ENCODE measurements around the gene KCNMA1.

The KCNMA1 gene

DNA sequence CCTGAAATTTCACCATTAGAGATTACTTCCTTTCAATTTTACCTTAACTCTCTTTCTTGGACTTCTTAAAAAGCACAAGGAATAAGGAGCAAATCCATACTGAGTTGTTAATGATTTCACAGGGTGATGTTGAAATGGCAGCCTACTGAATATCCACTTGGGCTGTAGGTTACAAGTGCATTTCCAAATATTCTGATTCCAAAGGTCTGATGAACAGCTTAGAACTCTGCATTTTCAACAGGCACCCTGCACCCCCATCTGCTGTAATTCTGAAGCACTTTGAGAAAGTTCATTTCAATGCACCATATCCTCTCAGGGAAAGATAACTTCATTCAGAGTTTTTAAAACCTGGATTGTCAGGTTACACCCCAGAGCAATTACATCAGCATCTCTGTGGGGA, 368.4 kb downstream of the KCNMA1 start:
- no peak for DNase-seq (ENCODE audit: low read depth in 2 of 2)

DNA sequence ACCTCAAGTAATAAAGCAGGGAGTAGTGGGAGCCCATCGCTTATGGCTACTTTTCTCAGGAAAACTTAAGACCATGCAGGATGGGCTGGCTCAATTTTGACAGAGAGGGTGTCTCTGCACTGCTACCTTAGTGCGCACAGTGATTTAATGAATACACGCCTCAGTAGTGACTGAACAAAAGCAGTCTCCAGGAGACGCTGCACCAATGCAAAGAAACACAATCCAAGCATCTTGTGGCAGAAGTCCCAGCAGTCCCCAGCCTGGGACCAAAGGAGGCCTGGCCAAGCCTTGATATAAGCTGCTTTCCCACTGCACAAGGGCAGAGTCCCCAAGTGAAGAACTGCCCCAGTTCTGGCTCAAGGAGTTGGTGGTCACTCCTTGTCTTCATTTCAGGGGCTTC, 368.9 kb downstream of the KCNMA1 start:
- DNase-seq (ENCODE audit: low read depth in 2 of 2): no peak

DNA sequence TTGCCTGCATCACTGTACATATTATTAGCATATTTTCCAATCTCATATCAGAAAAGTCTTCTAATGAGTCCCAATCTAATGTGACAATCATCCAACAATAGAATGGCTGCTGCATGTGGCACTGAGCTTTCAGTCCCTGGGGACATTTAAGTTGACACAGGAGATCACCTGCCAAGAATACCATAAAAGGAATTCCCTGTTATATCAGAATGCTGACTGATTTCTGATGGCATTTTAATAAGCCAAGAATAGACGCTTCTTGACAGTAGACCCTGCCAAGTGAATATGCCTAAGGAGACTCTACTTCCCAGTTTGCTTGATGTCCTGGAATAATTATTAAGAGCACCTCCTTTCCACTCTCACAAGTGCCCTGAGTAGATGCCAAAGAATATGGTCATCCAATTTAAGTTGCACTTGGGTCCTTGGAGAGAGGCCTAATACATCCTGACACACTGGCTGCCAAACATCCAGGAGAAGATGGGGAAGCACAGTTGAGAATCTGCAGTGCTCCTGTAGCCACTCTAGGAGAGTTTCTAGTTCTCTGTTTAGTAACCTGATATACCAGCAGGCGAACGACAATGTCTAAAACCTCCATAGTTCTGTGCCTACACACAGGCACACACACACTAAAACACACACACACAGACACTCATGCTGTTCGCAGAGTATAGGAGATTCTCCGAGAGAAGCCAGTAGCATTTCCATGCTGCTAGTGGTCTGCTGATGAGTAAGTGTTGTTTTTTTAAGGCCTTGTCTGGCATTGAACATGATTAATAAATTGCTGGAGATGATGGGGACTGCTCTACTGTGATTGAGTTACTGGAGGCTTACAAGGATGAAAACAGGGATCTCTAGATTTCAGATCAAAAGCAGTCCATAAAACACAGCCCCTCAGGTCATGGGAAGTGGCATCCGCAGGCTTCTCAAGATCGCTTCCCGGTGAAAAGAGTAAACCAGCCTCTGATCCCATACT, 369.6 kb downstream of the KCNMA1 start:
- DNase-seq (ENCODE audit: low read depth in 2 of 2): no peak

DNA sequence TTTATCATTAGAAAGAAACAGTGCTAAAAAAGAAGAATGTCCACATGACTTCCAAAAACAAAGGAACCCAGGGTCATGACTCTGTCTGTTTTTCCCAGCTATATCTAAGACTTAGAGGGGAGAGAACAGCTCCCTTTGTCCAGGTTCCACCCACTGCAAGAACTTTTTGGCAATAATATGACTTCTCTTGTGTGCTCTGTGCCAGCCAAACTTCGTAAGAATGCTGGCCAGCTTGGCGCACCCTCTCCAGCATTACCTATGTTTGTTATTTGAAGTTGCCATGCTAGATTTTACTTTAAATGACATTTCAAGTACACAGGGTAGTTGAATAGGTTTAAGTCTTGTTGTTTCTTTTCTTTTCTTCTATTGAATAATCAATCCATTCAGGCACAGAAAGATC, 371.4 kb downstream of the KCNMA1 start:
- DNase-seq (ENCODE audit: low read depth in 2 of 2): no peak

DNA sequence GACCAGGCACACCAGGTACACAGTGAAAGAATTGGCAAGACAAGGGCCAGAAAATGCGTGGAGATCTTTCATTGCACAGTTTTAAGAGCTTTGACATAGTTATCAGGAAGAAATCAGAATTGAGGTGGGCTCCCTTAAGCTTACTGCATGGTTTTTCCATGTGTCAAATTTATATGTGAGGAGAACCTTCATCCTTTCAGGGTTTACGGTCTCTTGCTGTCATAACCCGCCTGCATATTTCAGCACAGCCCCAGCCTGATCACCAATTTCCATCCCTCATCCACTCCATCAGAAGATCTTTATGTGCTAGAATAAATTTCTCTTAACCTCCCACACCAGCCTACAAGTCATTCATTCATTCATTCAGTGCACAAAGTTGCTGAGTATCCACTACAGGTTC, 373.1 kb downstream of the KCNMA1 start:
- DNase-seq (ENCODE audit: low read depth in 2 of 2): no peak

DNA sequence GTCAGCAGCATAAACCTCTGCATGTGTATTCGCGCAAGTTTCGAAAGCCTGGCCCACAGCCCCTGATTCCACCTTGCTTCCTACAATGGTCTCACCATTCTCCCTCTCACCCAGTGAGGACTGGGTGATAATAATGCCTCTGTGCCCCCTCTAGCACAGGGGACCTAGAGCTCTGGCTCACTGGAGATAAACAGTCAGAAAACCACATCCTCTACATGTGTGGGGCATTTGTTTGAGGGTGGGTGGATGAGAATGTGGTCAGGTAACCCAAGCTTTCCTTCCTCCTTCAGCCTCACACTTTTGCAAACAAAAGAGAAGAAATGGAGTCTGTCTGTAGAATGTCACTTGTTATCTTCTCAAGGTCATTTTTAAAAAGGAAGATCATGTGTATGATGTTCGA, 373.5 kb downstream of the KCNMA1 start:
- no peak for DNase-seq (ENCODE audit: low read depth in 2 of 2)

DNA sequence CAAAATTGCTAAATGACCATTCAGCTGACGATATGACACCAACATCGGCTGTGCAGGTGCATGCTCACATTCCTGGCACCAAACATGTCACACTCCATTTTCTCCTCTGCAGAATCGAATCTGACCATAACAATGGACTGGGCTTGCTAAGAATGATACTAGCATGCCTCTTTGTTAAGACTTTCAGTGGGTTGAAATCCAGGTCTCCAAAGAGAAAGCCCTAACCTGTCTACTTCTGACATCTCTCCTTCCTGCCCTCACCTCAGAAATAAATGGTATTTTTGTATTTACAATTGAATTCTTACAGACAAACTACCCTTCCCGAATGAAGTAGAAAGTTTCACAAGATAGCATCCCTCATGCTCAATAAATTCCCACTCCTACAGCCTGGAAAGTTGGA, 373.9 kb downstream of the KCNMA1 start:
- DNase-seq (ENCODE audit: low read depth in 2 of 2): no peak

DNA sequence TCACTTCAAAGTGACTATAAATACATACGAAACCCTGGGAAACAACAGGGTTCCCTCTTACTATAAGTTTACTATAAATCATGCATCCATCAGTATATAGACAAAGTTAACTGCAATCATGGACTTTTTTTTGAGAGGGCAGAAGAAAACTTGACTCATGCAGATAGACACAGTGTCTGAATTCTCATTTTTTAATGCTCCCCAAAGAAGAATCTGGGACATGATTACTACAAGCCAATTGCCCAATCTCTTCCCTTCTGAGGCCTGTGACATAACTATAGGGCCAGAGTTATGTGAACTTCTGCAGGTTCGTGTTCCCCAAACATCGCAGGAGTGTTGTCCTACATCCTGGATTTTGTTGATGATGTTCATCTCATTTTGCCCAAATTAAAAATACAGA, 376.5 kb downstream of the KCNMA1 start:
- DNase-seq (ENCODE audit: low read depth in 2 of 2): no peak

DNA sequence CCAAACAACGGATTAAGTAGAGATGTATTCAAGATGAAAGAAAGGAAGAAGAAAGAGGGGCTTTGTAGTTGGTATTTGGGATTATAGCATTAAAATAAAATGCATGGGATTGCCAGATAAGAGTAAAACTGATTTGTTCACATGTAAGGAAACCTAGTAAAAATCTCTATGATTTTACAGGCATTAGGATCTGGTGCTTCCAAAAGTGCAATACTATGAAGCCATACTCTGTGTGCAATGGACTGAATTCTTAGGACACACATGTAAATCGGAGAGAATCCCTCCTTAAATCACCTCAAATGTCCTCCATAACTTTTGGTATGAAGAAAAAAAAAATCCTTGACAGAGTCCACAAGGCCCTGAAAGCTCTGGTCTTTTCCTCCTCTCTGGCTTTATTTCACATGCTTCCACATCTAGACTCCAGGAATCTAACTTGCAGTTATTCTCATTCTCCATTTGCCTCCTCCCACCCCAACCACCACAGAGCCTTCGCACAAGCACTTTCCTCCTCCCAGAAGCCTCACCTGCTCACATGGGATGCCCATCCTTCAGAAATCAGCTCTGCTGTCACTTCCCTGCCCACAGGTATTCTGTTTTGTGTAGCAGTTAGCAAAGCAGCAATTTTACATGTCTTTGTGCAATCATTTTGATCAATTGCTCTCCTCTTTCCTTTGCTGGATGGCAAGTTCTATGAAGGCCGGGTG, 378.3 kb downstream of the KCNMA1 start:
- no peak for DNase-seq (ENCODE audit: low read depth in 2 of 2)

DNA sequence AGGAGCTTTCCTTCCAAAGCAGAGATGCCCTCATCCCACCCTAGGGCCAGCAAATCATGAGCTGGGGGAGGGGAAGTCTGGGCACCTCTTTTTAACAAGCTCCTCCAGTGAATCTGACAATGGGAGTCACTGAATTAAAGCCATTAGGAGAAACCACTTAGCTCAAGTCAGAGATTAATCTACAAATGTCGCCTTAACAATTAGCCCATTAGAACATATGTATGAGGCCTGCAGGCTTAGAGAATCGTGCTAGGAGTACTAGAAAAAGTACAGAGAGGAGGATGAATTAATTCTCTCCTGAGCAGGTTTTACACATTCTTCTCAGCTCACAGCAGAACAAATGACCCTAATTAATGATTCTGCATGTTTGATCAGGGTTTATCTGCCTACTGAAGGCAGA, 381.3 kb downstream of the KCNMA1 start:
- DNase-seq (ENCODE audit: low read depth in 2 of 2): no peak

DNA sequence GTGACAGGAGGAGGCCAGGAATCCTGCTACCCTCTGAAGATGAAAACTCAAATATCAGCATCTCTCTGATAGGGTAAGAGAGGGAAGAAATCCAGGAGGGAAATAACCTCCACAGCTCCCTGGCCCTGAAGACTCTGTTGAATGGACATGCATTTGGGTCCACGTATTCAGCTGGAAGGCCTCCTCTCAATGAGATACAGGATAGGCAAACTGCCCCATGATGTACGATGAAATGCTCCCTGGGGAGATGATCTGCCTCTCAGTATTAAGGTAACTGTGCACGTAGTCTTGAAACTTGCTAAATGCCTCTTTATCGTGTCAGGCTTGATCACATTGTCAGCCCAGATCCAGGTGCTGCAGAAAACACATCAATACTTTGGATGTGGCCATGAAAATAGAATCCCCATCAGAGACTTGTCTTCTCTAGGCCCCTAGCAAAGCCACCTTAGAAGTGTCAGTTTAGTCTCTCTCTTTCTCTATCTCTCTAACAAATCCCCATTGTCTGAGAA, 384.0 kb downstream of the KCNMA1 start:
- no peak for DNase-seq (ENCODE audit: low read depth in 2 of 2)

DNA sequence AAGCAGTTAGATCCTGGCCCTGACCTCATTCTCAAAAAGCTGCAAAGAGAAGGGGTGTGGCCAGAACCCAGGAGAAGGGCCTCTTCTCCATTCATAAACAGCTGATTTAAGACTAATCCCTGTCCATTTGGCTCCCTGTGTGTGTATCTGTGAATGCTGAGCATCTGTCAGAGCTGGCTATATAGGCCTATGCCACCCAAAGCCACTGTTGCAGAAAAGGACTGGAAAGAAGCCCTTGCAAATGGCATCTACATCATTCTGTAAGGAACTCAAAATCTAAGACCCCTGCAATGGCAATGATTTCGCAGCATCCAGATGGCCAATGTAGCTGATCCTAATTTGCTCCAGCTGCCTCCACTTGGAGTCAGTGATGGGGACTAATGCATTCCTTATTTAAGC, 384.5 kb downstream of the KCNMA1 start:
- no peak for DNase-seq (ENCODE audit: low read depth in 2 of 2)

DNA sequence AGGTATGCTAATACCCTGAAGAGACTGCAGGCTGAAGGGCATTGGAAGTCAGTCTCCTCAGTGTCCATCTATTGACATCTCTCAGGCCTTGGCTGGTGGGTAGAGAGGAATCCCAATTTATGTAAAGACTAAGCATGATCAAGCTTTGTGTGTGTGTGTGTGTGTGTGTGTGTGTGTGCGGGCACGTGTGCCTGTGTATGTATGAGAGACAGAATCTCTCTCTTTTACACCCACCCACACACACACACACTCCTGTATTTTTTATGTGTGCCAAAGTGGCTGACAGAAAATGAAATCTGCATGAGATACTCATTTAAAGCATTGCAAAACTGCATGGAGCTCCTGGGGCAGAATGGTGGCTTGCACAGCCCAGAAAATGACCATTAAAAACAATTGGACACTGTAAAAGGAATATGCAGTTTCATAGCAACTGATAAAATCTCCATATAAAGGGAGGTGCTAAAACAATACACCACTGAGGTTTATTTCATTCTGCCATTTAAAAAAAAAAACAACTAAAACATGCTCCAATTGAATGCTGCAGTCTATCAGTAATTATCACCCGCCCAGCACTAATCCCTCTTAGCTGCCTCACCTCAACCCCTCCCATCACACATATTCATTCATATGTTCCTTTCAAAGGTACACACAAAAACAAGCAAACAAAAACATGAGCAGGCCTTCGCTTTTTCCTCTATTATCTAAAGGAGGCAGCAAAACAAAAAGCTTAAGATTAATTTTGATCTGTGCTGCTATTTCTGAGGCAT, 385.0 kb downstream of the KCNMA1 start:
- no peak for DNase-seq (ENCODE audit: low read depth in 2 of 2)

DNA sequence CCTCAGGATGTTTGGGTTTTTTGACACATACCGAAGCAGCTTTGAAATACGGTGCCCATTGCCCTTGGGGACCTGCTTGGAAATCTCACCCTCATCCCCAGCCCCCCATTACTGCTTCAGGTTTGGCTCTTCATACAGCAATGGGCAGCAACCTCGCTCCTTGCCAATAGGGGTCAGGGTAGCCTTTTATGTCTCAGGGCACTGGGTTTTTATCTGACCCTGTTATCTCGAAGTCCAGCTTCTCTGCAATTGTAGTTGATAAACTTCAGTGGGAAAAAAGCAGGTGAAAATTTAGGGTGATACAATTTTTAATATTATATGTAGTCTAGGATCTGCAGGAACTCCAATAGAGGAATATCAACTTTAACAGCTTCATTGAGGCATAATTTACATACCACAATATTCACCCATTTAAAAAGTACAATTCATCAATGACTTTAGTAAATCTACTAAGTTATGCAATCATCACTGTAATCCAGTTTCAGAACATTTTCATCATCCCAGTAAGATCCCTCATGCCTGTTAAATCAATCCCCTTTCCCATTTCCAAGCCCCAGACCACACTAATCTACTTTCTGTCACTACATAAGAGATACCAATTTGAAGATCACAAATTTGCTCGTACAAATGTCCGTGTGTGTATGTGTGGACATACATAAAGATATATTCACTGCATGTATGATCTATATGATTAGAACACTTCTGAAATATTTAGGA, 386.2 kb downstream of the KCNMA1 start:
- no peak for DNase-seq (ENCODE audit: low read depth in 2 of 2)

DNA sequence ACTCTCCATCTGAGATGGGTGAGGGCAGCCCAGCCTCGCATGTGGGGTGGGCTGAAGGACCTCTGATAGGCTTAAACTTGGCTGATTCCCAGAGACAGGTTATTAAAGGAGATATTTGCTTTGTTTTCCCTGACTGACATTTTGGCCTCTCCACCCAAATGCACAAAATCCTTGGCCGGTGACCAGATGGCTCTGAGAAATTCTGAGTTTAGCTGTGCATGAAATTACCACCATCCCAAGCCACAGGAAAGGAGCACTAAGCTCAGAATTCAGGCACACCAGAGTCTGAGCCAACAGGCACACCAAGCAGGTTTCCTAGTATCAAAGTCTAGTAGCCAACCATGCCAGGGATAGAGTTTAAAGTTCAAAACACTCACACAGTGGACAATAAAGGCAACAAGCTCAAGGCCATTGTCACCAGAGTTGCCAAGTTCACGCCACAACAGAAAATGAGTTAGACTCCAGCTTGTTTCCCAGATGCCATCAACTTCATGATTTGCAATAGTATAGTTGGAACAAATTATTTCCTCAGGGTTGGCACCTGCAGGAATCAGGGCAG, 387.6 kb downstream of the KCNMA1 start:
- no peak for DNase-seq (ENCODE audit: low read depth in 2 of 2)

DNA sequence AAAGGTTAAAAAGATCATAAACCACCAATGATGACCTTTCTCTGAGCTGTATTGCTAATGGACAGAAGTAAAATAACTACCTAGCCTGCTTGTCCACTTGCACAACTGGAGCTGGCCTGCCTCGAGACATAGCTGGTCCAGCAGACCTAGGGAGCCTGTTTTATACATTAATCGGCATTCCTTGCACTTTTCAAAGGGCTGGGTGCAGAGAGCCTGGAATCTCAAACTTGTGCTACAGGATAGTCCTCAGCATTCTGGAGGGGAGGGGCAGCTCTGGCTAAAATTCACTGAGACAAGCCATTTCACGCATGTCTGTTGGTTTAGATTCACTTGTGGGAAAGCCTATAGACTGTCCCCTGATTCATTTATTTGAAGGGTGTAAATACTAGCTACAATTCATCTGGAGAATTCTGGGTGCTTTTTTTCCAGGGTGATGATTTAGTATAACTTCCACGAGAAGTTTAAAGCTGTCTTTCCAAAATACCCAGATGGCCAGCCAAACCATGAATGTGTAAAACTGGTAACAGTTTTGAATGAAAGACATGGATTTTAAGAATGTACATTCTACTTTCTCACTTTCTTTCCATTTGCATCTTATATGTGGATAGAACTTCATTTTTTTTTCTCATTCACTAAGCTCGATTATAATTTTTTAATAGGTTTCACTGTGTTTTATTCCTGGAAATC, 389.4 kb downstream of the KCNMA1 start:
- no peak for DNase-seq (ENCODE audit: low read depth in 2 of 2)

DNA sequence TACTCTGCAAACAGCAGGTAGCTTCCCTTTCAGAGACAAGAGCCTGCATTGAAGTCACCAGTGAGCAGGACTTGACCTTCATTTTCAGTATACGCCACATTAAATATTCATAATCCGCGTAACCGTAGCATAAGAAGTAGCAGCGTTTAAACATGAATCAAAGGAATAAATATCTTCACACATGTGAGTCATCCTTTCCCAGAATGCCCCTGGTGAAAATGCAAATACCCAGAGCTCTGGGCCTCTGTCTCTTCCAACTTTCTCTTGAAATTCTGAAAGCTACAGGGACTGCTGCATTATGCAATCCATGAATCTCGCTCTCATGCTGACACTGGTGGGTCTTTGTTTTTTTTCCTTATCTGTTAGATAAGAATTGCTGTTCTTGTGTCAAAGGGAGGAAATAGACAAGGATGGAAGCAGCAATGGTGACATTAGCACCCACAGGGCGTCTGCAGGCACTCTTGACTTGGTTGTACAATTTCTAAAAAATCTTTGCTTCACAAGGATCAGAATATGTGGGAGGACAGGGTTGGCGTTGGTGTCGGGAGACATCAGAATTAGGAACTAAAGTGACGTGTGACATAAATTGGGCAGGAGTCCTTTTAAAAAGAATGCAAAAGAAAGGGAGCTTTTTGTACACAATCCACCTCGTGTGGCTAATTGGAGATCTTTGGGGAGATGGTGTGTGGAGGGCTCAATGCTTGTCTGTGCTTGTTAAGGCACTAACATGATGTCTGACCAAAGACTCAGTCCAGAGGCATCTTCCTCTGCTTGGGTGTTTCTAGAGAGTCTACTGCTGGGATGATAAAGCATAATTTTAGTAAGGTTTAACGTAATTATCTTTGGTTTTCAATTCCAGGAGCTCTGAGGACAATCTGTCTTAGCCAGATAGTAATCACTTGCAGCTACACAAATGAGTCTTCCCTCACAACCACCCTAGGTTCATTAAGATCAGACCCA, 390.3 kb downstream of the KCNMA1 start:
- no peak for DNase-seq (ENCODE audit: low read depth in 2 of 2)

DNA sequence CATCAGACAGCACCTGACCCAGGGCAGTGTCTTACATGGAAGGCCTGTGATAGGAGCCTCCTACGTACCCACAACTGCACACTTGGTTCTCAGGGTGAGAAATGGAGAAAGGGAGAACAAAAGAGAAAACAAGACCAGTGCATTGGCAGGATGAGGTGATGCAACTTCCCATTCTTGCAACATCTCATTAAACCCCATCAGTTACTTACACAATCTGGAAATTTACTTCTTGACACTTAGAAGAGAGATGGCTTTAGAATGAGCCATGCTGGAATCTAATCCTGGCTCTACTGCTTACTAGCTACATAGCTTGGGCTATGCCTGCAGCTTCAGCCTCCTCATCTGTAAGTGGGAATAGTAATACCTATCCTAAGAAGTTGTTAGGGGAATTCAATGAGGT, 391.7 kb downstream of the KCNMA1 start:
- DNase-seq (ENCODE audit: low read depth in 2 of 2): no peak

DNA sequence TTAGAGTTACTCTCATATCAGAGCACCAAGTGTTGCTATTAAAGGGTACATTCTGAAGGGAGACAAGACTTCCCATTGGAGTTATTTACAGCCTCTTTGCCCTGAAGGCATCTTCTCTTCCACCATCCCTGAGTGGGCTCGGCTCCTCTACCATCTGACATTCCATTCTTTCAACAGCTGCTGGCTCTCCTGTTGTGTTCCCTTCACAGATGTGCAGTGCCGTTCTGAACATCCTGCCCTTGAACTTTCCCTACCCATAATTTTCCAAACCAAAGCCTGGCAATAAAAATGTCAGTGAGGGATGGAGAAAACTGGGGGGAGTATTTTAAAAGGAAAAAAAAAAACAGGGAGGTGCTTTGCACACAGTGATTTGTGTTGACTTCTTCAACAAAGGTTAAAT, 392.9 kb downstream of the KCNMA1 start:
- no peak for DNase-seq (ENCODE audit: low read depth in 2 of 2)

Measured in stimulated activated CD4-positive, alpha-beta T cell treated with anti-CD3 and anti-CD28 coated beads, Interleukin-1b, Interleukin-23, amount 100 ng/mL, for 1 hour (primary cell).